Fibroblast of skin of abdomen (primary cell): Measurements from ENCODE around the gene BEST4.
"Not testable (repeated sequence)": the region's sequence is repeated elsewhere in the genome, so short reads cannot be mapped to it uniquely, and the experiment has no call there.

Experiments
- DNase-seq: peaks from one replicate; pipeline ENCODE4 v3.0.0-alpha.2; 2013

Gene BEST4

DNA sequence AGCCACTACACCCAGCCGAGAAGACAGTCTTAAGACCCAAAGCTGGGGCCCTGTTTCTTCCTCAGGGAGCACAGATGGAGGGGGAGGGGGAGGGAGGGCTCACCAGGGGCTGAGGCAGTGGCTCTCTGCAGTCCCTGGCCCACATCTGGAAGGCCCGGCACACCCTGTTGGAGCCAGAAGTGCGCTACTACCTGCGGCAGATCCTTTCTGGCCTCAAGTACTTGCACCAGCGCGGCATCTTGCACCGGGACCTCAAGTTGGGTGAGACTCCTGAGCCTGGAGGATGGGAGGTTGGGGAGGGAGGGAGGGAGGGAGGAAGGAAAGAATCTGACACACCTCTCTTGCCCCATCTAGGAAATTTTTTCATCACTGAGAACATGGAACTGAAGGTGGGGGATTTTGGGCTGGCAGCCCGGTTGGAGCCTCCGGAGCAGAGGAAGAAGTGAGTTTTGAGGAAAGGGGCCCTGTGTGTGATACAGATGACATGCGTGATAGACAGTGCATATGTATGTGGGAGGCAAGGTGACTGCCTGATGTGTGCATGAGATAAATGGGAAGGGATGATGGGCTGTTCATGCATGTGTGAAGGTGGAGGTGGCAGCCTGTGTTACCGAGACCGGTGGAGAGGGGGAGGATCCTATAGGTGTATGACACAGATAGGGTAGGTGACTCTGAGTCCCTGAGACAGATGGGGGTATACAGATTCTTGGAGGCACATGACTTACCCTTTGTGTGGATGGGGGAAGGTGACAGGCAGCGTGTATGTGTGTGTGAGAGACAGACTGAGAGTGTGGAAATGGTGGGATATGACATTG lies 13.7 kb upstream of the BEST4 start:
- DNase-seq, result no peak

DNA sequence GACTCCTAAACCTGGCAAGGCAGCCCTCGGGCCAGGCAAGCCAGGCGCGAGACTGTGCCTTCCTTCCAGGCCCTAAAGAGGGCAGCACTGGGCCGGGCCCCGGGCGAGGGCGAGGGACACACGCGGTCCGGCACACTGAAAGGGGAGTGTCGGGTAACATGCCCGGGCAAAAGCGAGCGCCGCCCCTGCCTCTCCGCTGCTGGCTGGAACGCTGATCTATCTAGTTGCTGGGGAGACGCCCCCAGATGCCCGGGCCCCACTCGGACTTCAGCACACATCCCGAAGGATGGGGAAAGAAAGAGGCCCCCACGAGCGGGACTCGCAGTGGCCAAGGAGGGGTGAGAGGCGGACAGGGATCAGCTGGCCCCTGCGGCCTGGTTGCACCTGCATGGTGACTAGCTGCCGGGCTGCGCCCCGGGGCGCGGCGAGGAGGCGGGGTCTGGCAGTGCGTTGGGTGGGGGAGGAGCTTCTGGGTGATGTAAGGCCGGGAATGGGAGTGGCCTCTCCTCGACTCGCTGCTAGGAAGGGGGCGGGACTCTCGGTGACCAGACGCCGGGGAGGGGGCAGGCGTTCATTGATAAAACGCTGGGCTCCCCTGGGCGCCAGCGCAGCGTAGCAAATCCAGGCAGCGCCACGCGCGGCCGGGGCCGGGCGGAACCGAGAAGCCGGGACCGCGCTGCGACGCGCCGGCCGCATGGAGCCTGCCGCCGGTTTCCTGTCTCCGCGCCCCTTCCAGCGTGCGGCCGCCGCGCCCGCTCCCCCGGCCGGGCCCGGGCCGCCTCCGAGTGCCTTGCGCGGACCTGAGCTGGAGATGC lies 12.0 kb upstream of the BEST4 start, which contains the start of gene PLK3:
Gene PLK3 (plus strand): TSS at position 608 of the 815 bp plus-strand sequence. CDS start 87 bp downstream, at position 695.
- peak; percentile 98 for DNase-seq

- DNase-seq, result no peak
Measured at GRCh38 chr1:44798481-44799365, 10.8 kb upstream of the BEST4 start.

GRCh38 chr1:44797886-44798285 lies 9.9 kb upstream of the BEST4 start:
- DNase-seq, result not testable (repeated sequence)

GRCh38 chr1:44792736-44793502 lies 4.9 kb upstream of the BEST4 start:
- no peak for DNase-seq

DNA sequence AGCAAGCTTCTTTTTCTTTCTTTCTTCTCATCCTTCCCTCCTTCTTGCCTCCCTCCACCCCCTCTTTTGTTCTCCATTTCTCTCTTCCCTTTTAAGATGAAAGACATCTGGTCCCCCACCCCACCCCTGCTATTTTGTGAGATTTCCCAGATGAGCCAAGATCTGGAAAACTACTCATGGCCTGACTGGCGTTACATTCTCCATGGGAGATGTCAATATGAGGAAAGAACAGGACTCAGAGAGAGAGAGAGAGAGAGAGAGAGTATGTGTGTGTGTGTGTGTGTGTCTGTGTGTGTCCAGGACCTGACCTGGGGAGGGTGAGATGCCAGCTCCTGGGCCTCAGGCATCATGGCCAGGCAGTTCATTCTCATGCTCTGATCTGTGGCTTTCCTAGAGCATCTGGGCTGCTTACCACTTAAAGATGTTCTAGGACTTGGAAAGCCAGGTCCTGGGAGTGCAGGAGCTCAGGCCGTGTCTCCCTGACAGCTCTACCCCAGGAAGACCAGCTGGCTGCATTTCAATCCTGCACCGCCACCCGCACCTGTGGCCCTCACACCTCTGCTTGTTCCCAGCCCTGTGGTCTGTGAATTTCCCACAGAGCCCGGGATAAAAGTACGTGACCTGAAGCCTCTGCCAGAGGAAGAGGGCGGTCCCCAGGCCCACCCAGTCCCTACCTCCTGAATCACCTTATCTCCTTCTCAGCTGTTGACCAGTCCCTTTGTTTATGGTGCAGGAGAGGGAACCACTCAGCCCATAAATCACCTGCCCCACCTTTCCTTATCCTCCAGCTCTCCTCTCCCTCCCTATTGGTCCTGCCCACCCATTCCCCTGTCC lies 3.2 kb upstream of the BEST4 start:
- DNase-seq, result no peak

- DNase-seq, result no peak
Measured at GRCh38 chr1:44787506-44787905, 464 bp downstream of the BEST4 start.

- no peak for DNase-seq
Measured at GRCh38 chr1:44786841-44787426, 1.0 kb downstream of the BEST4 start.

DNA sequence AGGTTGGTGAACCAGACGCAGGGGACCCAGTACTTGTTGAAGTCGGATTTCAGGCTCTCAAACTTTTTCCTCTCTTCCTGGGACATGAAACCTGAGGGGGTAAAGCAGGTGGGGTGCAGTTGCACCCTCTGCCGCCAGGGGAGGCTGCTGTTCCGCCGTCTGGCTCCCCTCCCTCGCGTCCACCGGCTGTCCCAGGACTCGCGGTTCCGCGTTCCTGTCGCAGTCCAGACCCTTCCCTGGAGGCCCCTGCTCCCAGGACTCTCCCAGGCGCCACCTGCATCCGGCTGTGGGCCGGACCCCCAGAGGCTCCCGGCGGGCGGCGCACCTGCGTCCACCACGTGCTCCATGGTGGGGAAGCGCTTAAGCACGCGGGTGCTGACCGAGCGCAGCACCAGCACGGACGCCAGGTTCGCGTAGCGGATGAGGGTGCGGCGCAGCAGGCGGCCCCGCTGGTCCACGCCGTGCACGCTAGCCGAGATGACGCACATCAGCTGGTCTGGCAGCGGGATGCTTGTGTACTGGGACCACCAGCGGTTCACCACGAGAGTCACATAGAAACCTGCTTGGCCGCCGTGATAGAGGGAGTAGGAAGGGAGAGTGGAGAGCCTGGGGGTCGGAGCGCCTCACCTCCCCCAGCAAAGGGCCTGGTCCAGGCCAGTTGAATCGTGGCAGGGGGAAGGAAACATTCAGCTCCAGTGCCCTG lies 1.7 kb downstream of the BEST4 start:
- DNase-seq, result peak; percentile 41

DNA sequence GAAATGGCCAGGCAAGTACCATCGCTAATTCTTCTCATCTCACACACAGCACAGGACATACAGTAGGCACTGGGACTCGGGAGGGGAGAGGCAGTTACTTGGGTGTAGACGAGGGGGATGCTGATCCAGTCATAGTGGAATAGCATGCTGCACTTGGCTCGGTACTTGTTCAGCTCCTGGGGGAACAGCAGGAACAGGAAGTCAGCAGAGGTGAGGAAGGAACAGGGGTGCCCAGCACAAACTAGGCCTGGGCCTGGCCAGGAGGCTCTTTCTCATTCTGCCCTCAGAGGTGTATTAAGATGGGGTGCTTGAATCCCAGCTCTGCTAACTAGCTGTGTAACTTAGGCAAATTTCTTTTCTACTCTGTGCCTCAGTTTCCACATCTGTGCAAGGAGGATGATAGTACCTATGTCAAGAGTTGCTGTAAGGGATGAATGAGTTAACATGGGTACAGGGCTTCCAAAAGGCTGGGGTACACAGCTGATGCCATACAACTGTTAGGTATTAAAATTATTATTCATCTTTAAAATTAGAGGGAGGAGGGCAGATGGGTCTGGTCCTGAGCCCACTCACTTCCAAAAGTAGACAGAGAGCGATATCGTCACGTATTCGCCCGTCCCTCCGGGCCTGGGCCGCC lies 2.4 kb downstream of the BEST4 start:
- DNase-seq, result no peak

- no peak for DNase-seq
Measured at GRCh38 chr1:44785029-44785380, 3.0 kb downstream of the BEST4 start.

- no peak for DNase-seq
Measured at GRCh38 chr1:44784094-44785028, 3.6 kb downstream of the BEST4 start.

GRCh38 chr1:44783697-44784093 lies 4.3 kb downstream of the BEST4 start:
- no peak for DNase-seq

DNA sequence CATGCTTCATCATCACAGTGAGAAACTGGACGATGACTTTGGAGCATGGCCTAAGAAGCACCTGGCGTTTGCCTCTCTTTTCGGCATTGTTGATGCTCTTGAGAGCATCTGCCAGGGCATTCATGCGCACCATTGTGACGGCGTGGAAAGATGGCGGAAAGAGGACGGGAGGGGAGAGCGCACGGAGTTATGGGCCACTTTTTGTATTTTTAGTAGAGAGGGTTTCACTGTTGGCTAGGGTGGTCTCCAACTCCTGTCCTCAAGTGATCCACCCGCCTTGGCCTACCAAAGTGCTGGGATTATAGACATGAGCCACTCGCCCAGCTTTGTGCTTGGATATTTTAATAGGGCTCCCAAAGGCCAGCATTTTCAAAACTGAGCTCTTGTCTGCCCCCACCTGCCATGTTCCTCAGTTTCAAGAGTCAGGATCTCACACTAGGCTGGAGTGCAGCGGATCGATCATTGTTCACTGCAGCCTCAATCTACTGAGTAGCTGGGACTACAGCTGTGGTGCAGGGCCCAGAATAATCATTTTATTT lies 7.3 kb downstream of the BEST4 start:
- no peak for DNase-seq

DNA sequence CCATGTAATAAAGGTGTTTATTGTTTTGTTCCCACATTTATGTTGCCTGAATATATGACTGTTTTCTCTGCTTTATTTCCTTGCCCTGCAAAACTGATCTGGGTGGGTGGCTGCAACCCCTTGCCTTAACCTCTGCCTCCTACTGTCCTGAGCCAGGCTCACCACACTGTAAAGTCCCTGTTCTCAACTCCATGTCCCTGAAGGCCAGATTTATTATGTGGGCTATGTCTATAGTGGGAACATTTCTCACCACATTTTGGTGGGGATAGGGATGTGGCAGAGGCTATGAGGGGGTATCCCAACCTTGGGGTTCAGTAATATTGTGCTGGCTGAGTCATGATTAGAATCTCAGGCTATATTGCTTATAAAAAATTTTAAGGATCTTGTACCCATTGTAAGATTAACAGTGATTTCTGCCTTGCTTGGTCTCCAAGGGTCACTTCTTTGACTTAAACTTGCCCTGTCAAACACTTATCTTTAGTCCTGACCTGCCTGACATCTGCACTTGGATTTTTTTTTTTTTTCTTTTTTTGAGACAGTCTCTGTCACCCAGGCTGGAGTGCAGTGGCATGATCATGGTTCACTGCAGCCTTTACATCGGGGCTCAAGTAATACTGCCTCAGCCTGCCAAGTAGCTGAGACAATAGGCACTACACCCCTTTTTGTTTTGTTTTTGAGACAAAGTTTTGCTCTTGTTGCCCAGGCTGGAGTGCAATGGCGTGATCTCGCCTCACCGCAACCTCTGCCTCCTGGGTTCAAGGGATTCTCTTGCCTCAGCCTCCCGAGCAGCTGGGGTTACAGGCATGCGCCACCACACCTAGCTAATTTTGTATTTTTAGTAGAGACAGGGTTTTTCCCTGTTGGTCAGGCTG lies 9.0 kb downstream of the BEST4 start:
- no peak for DNase-seq

DNA sequence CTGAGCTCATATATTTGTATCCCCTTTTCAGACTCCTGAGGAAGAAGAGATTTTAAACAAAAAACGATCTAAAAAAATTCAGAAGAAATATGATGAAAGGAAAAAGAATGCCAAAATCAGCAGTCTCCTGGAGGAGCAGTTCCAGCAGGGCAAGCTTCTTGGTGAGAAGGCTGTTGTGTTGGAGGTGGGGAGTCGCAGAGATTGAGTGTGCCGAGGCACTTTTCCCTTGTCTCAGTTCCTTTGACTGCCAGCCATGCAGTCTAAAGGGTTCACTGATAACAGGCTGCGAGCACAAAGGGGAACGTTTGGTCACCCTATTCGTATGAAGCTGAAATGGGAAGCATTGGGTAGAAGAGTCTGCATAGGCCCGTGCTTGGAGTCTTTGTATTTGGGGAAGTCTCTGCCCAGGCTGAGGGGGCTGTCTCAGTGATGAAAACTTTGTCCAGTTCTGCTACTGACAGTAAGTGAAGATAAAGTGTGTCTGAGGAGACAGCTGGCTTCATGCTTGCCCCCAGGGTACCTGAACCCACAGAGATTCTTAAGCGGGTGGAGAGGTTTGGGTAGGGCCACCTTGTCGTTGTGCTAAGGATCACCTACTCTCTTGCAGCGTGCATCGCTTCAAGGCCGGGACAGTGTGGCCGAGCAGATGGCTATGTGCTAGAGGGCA lies 9.9 kb downstream of the BEST4 start:
- DNase-seq, result no peak
